Fibroblast of pulmonary artery (primary cell): ENCODE results near the gene GMPR.

Source experiments
- DNase-seq: peaks from one replicate; pipeline ENCODE4 v3.0.0-alpha.2; 2010; ENCODE audit warnings: low read depth
- H3K4me3 ChIP-seq: replicated peaks from 2 replicates; pipeline ENCODE4 v1.5.1; 2011; ENCODE audit warnings: low read depth, mild to moderate bottlenecking, control low read depth, low read length, moderate library complexity
- CTCF ChIP-seq: IDR thresholded peaks from 2 replicates; pipeline ENCODE4 v1.5.1; 2011; ENCODE audit warnings: mild to moderate bottlenecking, control low read depth, low read length, inconsistent platforms; ENCODE audit errors: missing control alignments

The GMPR gene

GRCh38 chr6:16329233-16329632 is 90.8 kb downstream of the GMPR start:
- TF ChIP-seq CTCF = no peak
- DNase-seq = no peak
- H3K4me3 ChIP-seq = no peak overlapping the region

- no peak overlapping the region for H3K4me3 ChIP-seq
- TF ChIP-seq CTCF = peak; percentile 99
- peak; percentile 85 for DNase-seq
Measured at GRCh38 chr6:16331384-16332174, 93.2 kb downstream of the GMPR start.

- peak; percentile 84 for DNase-seq
- H3K4me3 ChIP-seq = no peak overlapping the region
- TF ChIP-seq CTCF = peak; percentile 88
Measured at GRCh38 chr6:16332175-16332542, 93.8 kb downstream of the GMPR start.

GRCh38 chr6:16333580-16333979 is 95.2 kb downstream of the GMPR start:
- peak; percentile 60 for DNase-seq
- H3K4me3 ChIP-seq = no peak overlapping the region
- no peak for TF ChIP-seq CTCF

GRCh38 chr6:16334671-16335070 is 96.3 kb downstream of the GMPR start:
- TF ChIP-seq CTCF = no peak
- DNase-seq = peak; percentile 93
- no peak overlapping the region for H3K4me3 ChIP-seq

GRCh38 chr6:16335176-16335575 is 96.8 kb downstream of the GMPR start:
- no peak for DNase-seq
- no peak overlapping the region for H3K4me3 ChIP-seq
- no peak for TF ChIP-seq CTCF
